DND-41 (cell line): ENCODE results near the gene SMOC2.

Experiments
- ATAC-seq: fragments of 200-7000 bp; cut with Tn5 transposase; 3 replicates; pipeline ENCODE4 v1.9.1; 2021; ENCODE audit warnings: low read depth; ENCODE audit not compliant: insufficient read depth
- DNase-seq: peaks from one replicate; pipeline ENCODE4 v3.0.0-alpha.2; 2020
- H2AFZ ChIP-seq: 2 replicates; pipeline ENCODE4 v1.6.0; 2012; ENCODE audit warnings: low read depth, low read length
- H3K27ac ChIP-seq: 2 replicates; pipeline ENCODE4 v1.5.1; 2012; ENCODE audit warnings: low read length, inconsistent platforms
- H3K27me3 ChIP-seq: fragments of 200-600 bp; sonication (generic); 2 replicates; pipeline ENCODE4 v1.6.0; 2012; ENCODE audit warnings: low read length, mild to moderate bottlenecking, inconsistent platforms; ENCODE audit not compliant: insufficient read depth, poor library complexity
- H3K36me3 ChIP-seq: 2 replicates; pipeline ENCODE4 v1.5.1; 2012; ENCODE audit warnings: low read length, inconsistent platforms; ENCODE audit not compliant: insufficient read depth
- H3K4me1 ChIP-seq: 2 replicates; pipeline ENCODE4 v1.5.1; 2012; ENCODE audit warnings: mild to moderate bottlenecking, low read length; ENCODE audit not compliant: insufficient read depth
- H3K4me2 ChIP-seq: 2 replicates; pipeline ENCODE4 v1.6.0; 2012; ENCODE audit warnings: mild to moderate bottlenecking, moderate library complexity, low read length, inconsistent platforms; ENCODE audit not compliant: insufficient read depth
- H3K4me3 ChIP-seq, 2 experiments: fragments of 200-600 bp in 1 of 2; shearing (Covaris generic) in 1 of 2; 2 replicates each; pipeline ENCODE4 v1.5.1; 2012 to 2016; ENCODE audit warnings: inconsistent platforms in 2 of 2, low read length in 2 of 2, mild to moderate bottlenecking in 2 of 2, low read depth in 1 of 2, moderate library complexity in 1 of 2
- H3K79me2 ChIP-seq: 2 replicates; pipeline ENCODE4 v1.6.0; 2012; ENCODE audit warnings: low read length, inconsistent platforms; ENCODE audit not compliant: insufficient read depth
- H3K9ac ChIP-seq: 2 replicates; pipeline ENCODE4 v1.6.0; 2012; ENCODE audit warnings: low read depth, mild to moderate bottlenecking, inconsistent platforms, low read length, moderate library complexity
- H3K9me3 ChIP-seq: 2 replicates; pipeline ENCODE4 v1.5.1; 2012; ENCODE audit warnings: low read length, moderate library complexity, mild to moderate bottlenecking, inconsistent platforms; ENCODE audit not compliant: insufficient read depth, severe bottlenecking
- H4K20me1 ChIP-seq: 2 replicates; pipeline ENCODE4 v1.6.0; 2012; ENCODE audit warnings: low read length; ENCODE audit not compliant: insufficient read depth
- EZH2 ChIP-seq: IDR thresholded peaks from 3 replicates; pipeline ENCODE4 v1.6.1; 2012; ENCODE audit warnings: borderline replicate concordance, low read depth, mild to moderate bottlenecking, moderate library complexity, low read length, inconsistent platforms; ENCODE audit not compliant: severe bottlenecking
- TF ChIP-seq, protein P1 (sequence below): IDR thresholded peaks from 2 replicates; pipeline ENCODE4 v1.5.1; 2012; ENCODE audit warnings: borderline replicate concordance, low read length, moderate library complexity, mild to moderate bottlenecking; ENCODE audit not compliant: poor library complexity, severe bottlenecking; ENCODE audit errors: extremely low read depth

The SMOC2 gene

DNA sequence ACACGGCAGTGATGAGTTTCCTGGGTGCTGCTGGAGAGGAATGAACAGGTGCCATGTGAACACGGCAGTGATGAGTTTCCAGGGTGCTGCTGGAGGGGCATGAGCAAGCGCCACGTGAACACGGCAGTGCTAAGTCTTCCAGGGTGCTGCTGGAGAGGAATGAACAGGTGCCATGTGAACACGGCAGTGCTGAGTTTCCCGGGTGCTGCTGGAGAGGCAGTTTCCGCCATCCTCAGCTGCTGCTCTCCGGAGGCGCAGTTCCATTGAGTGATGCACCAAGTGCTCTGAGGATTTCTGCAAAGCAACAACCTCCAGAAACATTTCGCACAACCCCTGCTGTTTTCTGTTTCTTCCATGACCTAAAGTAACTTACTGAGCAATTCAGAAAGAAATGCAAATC, 155.4 kb downstream of the SMOC2 start:
- TF ChIP-seq, protein P1, sequence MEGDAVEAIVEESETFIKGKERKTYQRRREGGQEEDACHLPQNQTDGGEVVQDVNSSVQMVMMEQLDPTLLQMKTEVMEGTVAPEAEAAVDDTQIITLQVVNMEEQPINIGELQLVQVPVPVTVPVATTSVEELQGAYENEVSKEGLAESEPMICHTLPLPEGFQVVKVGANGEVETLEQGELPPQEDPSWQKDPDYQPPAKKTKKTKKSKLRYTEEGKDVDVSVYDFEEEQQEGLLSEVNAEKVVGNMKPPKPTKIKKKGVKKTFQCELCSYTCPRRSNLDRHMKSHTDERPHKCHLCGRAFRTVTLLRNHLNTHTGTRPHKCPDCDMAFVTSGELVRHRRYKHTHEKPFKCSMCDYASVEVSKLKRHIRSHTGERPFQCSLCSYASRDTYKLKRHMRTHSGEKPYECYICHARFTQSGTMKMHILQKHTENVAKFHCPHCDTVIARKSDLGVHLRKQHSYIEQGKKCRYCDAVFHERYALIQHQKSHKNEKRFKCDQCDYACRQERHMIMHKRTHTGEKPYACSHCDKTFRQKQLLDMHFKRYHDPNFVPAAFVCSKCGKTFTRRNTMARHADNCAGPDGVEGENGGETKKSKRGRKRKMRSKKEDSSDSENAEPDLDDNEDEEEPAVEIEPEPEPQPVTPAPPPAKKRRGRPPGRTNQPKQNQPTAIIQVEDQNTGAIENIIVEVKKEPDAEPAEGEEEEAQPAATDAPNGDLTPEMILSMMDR: no peak
- no peak for TF ChIP-seq EZH2
- Histone ChIP-seq H3K27ac (no peak overlapping the region), H2AFZ (no peak overlapping the region), H3K27me3 (no peaks in the 10 kb centered on the region), H3K79me2 (no peaks in the 10 kb centered on the region), H3K4me1 (no peaks in the 10 kb centered on the region), H3K4me2 (no peak overlapping the region), H3K9ac (no peak overlapping the region), H3K36me3 (no peaks in the 10 kb centered on the region), H3K4me3 (no peak overlapping the region), H4K20me1 (no peaks in the 10 kb centered on the region), H3K9me3 (peaks cover 14% of the 10 kb centered on the region)
- no peak for ATAC-seq
- DNase-seq: no peak

DNA sequence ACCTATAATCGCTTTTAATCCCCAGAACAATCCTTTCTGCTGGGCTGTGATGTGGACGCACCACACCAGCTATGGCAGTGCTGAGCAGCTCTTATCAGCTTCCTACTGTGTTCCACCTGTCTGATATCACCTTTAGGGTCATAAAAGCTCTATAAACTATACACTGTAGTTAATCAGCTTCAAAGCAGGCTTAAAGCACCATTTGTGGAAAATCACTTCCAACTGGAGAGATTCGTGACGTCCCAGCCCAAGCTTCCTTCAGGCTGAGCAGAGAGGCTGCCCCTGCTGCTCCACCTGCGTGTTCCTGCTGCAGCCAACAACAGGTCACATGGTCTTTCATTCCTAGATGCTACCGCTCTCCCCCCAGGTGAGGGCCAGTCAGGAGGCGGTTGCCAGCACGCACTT, 156.5 kb downstream of the SMOC2 start:
- DNase-seq: no peak
- H3K27me3 ChIP-seq: no peaks in the 10 kb centered on the region
- no peaks in the 10 kb centered on the region for H3K4me1 ChIP-seq
- no peak overlapping the region for H2AFZ ChIP-seq
- no peak overlapping the region for H3K4me2 ChIP-seq
- peaks cover 14% of the 10 kb centered on the region for H3K9me3 ChIP-seq
- TF ChIP-seq, protein P1: no peak
- TF ChIP-seq EZH2: no peak
- ATAC-seq: no peak
- H3K79me2 ChIP-seq: no peaks in the 10 kb centered on the region
- H3K9ac ChIP-seq: no peak overlapping the region
- H3K4me3 ChIP-seq: no peak overlapping the region
- no peaks in the 10 kb centered on the region for H4K20me1 ChIP-seq
- no peak overlapping the region for H3K27ac ChIP-seq
- H3K36me3 ChIP-seq: no peaks in the 10 kb centered on the region

DNA sequence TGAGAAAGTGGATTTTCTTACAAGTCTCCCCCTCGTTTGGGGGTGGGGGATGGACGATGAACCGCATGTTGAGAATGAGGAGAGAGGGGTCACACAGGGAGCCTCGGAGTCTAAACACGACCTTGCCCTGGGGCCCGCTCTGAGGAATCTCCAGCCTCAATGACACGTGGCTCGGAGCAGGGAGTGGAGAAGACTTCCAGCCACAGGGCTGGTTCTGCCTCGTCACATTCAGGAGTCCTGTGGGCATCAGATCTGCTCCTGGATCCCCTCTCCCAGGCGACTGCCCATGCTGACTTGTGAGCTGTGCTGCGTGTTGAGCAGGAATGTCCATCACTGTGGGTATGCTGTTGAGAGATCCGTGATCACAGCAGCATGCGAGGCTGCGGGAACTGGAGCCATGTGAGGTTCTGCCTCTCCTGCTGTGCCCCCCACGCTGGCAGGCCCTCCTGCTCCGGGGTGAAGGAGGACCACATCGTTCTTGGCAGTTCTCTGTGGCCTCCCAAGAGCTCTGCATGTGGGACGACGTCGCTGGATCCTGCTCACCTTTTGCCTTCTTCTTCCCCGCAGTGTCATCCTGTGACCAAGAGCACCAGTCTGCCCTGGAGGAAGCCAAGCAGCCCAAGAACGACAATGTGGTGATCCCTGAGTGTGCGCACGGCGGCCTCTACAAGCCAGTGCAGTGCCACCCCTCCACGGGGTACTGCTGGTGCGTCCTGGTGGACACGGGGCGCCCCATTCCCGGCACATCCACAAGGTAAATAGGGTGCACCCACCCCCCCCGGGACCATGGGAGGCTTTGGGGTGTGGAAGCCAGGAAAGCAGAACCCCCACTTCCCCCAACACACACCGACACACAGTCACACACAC, 157.5 kb downstream of the SMOC2 start:
- no peaks in the 10 kb centered on the region for H3K79me2 ChIP-seq
- no peaks in the 10 kb centered on the region for H4K20me1 ChIP-seq
- H3K27ac ChIP-seq: no peak overlapping the region
- no peak overlapping the region for H3K4me2 ChIP-seq
- peaks cover 14% of the 10 kb centered on the region for H3K9me3 ChIP-seq
- H3K27me3 ChIP-seq: no peaks in the 10 kb centered on the region
- H3K9ac ChIP-seq: no peak overlapping the region
- H3K4me3 ChIP-seq: no peak overlapping the region
- no peak for TF ChIP-seq EZH2
- TF ChIP-seq, protein P1: no peak
- no peak for ATAC-seq
- DNase-seq: no peak
- H3K4me1 ChIP-seq: no peaks in the 10 kb centered on the region
- H3K36me3 ChIP-seq: no peaks in the 10 kb centered on the region
- H2AFZ ChIP-seq: no peak overlapping the region
